ENCODE data around the gene BBOX1.

Gene BBOX1

DNA sequence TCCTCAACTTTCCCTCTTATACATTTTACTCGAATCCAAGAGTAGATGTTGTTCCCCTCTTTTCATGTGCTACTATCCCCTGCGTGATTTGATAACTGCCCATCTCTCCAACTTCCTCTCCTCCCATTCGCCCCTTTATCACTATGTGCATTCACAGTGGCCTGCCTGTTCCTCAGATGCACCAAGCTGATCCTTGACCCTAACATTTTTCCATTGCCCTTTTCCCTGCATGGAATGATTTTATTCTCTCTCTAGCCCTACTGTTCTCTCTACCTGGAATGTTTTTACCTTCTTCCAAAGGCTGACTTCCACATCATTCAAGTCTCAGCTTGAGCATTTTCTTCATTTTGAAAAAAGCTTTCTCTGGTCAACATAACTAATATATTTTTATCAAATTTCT lies 15.8 kb upstream of the BBOX1 start:
- in situ Hi-C loops (cut with MboI; ENCODE audit: low sequenced_read_pairs), result no loop called here

DNA sequence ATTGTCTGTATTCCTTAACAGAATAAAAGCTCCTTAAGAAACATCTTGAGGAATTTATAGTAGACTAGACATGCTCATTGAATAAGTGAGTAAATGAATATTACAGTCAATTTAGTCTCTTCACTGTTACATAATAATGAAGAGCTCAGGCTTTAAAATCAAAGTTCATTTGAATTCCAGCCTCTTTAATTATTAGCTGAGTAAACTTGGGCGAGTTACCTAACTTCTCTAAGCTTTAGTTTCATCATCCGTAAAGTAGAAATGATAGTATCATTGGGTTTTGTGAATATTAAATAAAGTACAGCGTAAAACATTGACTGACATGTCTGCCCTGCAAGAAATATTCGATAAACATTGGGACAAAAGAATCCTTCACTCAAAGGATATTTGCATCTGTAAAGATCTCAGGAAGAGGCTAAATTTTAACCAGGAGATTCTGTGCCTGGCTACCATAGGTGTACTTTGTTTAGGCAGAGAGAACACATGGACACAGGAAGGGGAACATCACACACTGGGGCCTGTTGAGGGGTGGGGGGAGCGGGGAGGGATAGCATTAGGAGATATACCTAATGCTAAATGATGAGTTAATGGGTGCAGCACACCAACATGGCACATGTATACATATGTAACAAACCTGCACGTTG lies 15.2 kb upstream of the BBOX1 start:
- in situ Hi-C loops (cut with MboI; ENCODE audit: low sequenced_read_pairs), result no loop called here

DNA sequence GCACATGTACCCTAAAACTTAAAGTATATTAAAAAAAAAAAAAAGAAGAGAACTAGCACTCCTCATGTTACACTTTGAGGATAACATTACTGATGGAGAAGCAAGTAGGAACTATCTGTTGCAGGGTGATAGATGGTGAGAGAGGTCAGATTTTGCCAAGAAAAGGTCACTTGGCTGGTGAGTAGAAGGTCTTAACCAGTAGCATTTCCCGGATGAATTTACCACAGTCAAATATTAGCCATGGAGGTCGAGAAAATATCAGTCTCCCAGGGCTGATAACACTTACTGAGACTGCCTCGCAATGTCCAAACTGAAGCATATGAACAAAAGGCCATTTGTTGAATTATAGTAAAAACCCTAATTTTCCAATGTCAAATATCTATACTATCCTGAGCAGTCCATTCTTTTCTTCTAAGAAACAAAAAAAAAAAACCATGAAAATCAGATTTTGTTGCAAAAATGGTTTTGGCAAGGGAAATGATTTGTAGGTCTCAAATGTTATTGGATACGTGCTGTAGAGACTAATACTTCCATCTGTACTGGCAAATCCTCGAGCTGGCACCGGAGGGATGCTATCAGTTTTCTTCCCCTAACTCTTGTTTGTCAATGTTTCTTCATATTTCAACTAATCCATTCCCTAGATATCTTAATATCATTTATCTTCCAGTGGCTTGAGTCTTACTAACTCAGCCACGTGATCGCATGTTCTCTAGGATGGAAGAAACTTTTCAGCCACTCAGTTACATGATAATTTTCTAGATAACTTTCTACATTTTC lies 14.5 kb upstream of the BBOX1 start:
- in situ Hi-C loops (cut with MboI; ENCODE audit: low sequenced_read_pairs), result no loop called here

- in situ Hi-C loops (cut with MboI; ENCODE audit: low sequenced_read_pairs), result no loop called here
Observed at GRCh38 chr11:27028561-27028965, 12.1 kb upstream of the BBOX1 start.

DNA sequence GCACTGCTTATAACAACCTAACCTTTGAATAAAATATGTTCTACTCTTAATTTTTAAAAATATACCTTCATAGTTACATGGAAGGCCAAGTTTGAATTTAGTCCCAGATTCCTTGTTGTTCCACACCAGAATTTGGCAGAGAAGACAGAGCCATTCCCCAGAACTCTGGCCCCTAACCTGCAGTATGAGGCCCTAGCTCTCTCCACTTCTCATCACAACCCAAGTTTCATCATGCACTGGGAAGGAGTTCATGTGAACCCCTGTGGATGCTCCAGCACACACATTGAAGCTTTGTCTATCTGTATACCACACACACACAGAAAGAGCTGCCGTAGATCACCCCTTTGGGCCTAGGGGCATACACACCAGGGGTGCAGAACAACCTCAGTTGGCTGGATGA lies 10.6 kb upstream of the BBOX1 start:
- in situ Hi-C loops (cut with MboI; ENCODE audit: low sequenced_read_pairs), result no loop called here

DNA sequence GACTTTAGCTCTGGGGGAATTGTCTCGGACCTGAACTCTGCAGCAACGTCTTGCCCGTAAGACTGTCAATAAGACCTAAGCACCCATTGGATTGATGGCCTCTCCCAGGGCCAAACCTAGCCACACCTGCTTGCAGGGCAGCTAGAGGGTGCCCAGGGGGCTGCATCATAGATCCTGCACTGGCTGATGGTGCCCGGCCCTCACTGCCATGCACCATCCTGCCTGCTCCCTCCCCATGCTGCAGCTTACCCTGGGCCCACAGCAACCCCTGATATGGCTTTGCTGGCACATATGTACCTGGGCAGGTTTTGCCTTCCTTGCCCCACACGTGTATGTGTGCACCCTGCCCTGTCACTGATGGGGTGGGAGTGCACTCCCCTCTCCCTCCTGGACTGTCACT lies 8.9 kb upstream of the BBOX1 start:
- in situ Hi-C loops (cut with MboI; ENCODE audit: low sequenced_read_pairs), result no loop called here

DNA sequence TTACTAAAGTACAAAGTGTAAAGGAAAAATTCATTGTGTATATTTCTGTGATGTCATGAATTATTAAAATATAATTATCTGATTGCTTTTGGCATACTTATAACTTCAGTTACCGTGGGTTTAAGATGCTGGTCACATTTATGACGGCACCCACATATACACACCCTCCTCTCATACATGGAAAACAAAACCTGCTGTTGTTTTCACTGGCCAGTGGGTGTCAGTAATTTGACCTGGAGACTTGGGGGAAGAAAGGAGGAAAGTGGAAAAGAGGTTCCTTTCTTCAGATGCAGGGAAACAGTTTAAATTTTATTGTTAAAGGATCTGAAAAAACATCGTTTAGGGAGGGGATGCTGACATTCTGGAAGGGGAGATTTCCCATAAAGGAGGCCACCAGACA lies 742 bp upstream of the BBOX1 start:
- in situ Hi-C loops (cut with MboI; ENCODE audit: low sequenced_read_pairs), result no loop called here

GRCh38 chr11:27041141-27041899 lies 705 bp downstream of the BBOX1 start:
- in situ Hi-C loops (cut with MboI; ENCODE audit: low sequenced_read_pairs), result no loop called here

DNA sequence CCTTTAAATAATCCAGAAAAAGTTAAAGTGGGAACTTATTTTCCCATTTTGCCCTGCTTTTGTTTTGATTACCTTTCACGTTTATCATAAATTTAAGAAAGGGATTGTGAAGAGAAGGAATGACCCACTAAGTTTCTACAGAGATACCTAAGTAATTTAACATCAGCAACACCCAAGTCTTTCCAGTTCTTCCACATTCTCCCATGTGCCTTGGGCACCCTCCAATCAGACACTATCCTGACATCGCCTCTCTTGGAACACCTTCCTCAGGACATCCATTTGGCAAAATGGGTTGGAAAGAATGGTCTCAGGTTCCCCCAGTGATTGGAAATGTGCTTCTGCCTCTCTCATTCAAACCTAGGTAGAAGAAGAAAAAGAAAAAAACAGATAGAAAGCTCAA lies 6.3 kb downstream of the BBOX1 start:
- in situ Hi-C loops (cut with MboI; ENCODE audit: low sequenced_read_pairs), result no loop called here

- in situ Hi-C loops (cut with MboI; ENCODE audit: low sequenced_read_pairs), result no loop called here
Observed at GRCh38 chr11:27052668-27053067, 12.1 kb downstream of the BBOX1 start.

GRCh38 chr11:27055065-27055682 lies 14.6 kb downstream of the BBOX1 start:
- in situ Hi-C loops (cut with MboI; ENCODE audit: low sequenced_read_pairs), result no loop called here

DNA sequence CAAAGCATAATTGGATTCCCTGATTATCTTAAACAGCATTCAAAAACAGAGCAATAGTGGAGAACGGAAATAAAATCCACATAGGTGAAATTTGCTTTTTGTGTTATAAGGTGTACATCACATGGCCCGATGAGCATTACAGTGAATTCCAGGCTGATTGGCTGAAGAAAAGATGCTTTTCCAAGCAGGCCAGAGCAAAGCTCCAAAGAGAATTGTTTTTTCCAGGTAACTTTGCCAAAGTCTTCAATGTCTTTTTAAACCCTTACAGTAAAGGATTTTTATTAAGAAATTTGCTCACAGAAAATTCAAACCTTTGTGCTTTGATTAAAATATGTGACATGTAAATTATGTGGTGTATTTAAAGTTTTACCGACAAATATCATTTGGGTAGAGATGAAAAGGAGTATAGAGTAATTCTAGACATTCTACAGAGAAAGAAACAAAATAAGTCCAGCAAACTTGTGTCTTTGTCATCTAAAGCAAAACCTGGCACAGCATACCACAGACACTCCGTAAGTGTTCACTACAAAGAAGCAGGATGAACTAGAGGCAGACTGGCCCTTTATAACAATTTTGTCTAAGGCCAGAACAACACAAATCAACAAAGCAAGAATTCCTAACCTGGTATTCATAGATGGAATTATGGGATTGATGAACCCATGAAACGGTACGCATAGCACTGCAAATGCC lies 16.6 kb downstream of the BBOX1 start:
- in situ Hi-C loops (cut with MboI; ENCODE audit: low sequenced_read_pairs), result no loop called here

- in situ Hi-C loops (cut with MboI; ENCODE audit: low sequenced_read_pairs), result no loop called here
Observed at GRCh38 chr11:27058456-27058855, 17.8 kb downstream of the BBOX1 start.

DNA sequence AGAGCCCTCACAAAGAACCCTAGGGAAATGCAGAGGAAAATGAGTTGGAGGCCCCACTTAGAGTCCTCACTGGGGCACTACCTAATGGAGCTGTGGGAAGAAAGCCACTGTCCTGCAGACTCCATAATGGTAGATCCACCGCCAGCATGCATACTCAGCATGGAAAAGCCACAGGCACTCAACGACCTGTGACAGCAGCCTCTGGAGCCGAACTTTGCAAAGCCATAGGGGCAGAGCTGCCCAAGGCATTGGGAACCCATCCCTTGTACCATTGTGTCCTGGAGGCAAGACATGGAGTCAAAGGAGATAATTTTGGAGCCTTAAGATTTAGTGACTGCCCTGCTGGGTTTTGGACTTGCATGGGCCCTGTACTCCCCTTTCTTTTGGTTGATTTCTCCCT lies 18.8 kb downstream of the BBOX1 start:
- in situ Hi-C loops (cut with MboI; ENCODE audit: low sequenced_read_pairs), result no loop called here

DNA sequence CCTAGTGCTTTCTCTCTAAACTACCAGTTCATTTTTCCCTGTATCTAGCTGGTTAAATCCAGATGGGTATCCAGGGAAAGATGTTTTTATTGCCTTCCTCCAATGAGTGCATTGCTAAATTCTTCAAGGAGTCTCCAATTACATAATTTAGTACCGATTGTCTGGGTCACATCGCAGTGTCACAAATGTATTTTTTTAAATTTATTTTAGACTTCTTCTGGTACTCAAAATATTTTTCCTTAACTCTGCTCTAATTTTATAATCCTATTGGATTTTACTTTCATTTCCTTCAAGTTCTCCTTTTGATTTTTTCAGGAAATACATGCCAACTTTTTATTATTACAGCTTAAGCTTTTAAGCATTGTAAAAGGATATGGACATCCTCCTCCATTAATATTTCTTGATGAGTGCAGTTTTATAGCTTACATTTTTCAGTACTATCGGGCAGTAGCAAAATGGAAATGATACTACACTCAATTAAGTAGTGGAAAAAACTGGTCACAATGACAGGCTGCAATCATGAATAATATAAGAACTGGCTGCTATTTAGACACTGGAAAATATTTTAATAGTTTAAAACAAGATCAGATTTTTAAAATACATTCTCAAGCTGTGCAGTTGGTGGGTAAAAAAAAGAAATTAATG lies 20.3 kb downstream of the BBOX1 start:
- in situ Hi-C loops (cut with MboI; ENCODE audit: low sequenced_read_pairs), result no loop called here

DNA sequence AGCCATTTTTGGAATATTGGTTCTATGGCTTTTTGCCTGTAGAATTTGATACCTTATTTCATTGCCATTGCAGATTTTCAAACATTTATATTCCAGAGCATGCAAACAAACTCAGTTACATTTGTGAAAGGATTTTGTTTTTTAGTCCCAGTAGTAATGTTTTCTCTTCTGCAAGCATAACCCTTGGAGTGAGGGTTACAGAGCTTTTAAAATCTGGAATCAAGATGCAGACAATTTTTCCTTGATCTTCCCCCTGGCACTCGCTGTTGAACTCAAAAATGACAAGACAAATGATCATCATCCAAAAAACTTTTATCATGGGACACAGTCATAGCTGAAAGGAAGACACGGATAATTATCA lies 20.8 kb downstream of the BBOX1 start:
- in situ Hi-C loops (cut with MboI; ENCODE audit: low sequenced_read_pairs), result no loop called here

DNA sequence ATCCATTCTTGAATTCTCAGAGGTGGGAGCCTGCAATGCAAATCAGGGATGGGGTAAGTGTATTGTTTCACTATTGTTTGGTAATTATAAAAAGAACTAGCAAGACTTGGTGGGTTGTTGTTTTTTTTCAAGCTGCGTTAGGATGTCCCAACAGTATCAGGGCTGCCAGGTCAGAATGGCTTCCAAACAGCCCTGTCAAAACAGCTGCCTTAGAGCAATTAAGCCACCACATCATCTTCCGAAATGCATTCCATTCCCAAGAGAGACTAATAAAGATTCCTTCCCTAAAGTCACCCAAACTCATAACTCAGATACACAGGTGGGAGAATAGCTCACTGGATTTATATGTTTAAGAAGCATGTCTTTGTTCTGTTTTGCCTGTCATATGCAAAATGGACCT lies 23.5 kb downstream of the BBOX1 start:
- in situ Hi-C loops (cut with MboI; ENCODE audit: low sequenced_read_pairs), result no loop called here

DNA sequence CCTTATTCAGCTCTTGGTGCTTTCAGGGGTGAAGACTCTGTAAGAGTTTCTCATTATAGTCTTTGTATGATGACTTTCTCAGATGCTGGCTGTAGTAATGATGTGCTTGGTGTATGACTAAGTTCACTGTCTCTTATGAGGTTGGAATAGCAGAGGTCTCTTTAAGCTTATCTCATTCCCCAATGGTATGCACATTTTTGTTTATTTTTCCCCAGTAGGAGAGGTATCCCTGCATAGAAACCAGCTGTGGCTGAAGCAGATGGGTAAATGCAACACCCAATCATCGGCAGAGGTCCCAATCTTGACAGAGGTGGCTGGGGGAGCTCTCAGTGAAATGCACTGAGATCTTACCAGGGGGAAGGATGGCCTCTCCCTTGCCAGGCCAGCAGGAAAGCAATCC lies 34.6 kb downstream of the BBOX1 start:
- in situ Hi-C loops (cut with MboI; ENCODE audit: low sequenced_read_pairs), result no loop called here

- in situ Hi-C loops (cut with MboI; ENCODE audit: low sequenced_read_pairs), result no loop called here
Observed at GRCh38 chr11:27075655-27076054, 35.0 kb downstream of the BBOX1 start.

DNA sequence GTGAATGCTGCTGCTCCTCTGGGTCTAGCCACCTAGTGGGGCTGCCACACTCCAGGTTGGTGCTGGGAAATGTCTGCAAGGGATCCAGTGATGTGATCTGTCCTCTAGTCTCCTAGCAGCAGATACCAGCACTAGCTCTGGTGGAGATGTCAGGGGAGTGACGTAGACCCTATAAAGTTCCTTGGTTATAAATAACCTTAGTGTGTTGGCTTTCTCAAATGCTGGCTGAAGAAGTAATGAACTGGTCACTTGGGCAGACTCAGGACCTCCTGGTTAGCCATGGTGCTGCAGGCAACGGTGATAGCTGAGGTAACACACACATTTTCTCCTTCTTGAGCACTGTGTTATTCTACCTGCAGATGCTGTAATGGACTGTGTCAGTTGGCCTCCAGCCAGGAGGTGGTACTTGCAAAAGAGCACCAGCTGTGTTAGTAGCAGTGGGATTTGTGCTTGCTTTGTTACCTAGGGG lies 35.5 kb downstream of the BBOX1 start:
- in situ Hi-C loops (cut with MboI; ENCODE audit: low sequenced_read_pairs), result no loop called here

All from hTERT RPE-1 (cell line).